ENCODE measurements around the gene ZNF217.
"Not testable (repeated sequence)": the region's sequence is repeated elsewhere in the genome, so short reads cannot be mapped to it uniquely, and the experiment has no call there.

ZNF217 gene

DNA sequence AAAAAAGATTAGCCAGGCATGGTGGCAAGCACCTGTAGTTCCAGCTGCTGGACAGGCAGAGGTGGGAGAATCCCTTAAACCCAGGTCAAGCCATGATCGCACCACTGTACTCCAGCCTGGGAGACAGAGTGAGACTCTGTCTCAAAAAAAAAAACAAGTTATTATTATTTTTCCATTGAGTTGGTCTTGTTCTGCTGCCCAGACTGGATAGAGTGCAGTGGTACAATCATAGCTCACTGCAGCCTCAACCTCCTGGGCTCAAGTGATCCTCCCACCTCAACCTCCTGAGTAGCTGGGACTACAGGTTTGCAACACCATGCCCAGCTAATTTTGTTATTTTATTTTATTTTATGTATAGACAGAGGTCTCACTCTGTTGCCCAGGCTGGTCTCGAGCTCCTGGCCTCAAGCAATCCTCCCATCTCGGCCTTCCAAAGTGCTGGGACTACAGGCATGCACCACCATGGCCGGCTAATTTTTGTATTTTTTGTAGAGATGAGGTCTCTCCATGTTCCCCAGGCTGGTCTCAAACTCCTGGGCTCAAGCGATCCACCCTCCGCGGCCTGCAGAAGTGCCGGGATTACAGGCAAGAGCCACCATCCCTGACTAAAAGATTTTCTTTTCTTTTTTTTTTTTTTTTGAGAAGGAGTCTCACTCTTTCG lies 31.4 kb downstream of the ZNF217 start:
- not testable (repeated sequence) for DNase-seq

DNA sequence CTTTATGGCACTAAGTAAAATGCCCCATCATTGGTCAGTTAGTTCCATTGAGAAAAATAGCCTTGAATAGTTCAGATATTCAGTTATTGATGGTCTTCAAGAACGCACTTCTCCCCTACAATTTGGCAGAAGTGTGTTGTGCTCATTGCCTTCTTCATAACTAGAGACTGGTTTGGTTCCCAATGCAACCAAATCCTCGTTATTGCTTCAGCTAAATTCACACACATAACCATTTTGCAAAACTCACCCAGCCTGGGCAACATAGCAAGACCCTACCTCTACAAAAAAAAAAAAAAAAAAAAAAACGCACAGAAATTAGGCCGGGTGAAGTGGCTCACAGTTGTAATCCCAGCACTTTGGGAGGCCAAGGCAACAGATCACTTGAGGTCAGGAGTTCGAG lies 32.1 kb downstream of the ZNF217 start:
- DNase-seq, result no peak

- no peak for DNase-seq
These were observed 33.8 kb downstream of the ZNF217 start for GRCh38 chr20:53559816-53560215.

- DNase-seq, result no peak
These were observed 36.5 kb downstream of the ZNF217 start for GRCh38 chr20:53557130-53557529.

- DNase-seq, result no peak
These were observed 37.3 kb downstream of the ZNF217 start for GRCh38 chr20:53556267-53556897.

DNA sequence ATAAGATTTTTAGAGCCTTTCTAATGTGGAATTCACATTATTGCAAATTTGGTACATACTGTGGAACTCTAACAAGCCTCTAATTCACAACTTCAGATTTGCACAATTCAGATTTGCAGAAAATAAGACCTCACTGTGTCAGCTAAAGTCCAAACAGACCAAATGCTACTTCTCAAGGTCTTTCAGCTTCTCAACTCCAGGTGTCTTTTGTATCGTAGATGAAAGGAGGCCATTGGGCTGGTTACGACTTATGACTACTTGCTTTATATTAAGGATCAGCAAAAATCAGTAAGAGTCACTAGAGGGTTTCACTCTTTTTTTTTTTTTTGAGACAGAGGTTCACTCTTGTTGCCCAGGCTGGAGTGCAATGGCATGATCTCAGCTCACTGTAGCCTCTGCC lies 37.8 kb downstream of the ZNF217 start:
- DNase-seq, result no peak

- no peak for DNase-seq
These were observed 38.6 kb downstream of the ZNF217 start for GRCh38 chr20:53555081-53555480.

- DNase-seq, result not testable (repeated sequence)
These were observed 41.1 kb downstream of the ZNF217 start for GRCh38 chr20:53552572-53552893.

DNA sequence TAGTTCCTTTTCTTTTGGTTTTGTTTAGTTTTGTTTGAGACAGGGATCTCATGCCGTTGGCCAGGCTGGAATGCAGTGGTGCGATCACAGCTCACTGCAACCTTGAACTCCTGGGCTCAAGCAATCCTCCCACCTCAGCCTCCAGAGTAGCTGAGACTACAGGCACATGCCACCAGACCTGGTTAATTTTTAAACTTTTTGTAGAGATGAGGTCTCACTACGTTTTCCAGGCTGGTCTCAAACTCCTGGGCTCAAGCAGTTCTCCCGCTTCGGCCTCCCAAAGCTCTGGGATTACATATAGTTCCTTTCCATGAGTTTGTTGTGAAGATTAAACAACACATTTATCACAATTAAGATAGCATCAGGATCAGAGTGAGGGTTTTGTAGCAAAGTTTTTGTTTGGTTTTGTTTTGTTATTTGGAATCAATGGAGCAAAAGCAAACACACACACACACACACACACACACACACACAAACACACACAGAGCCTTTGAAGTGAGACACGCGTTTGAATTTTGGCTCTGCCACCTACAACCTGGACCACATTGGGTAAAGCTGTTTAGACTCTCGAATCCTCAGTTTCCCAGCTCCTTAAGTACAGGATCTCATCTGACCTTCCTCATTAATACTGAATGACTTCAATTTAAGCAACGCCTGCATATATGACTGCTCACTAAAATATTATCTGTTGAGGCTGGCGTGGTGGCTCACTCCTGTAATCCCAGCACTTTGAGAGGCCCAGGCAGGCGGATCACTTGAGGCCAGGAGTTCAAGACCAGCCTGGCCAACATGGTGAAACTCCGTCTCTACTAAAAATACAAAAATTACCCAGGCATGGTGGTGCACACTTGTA lies 41.7 kb downstream of the ZNF217 start:
- not testable (repeated sequence) for DNase-seq

- no peak for DNase-seq
These were observed 43.1 kb downstream of the ZNF217 start for GRCh38 chr20:53550280-53551187.

GRCh38 chr20:53547664-53548239 lies 45.9 kb downstream of the ZNF217 start:
- DNase-seq, result peak; percentile 74

- no peak for DNase-seq
These were observed 54.1 kb downstream of the ZNF217 start for GRCh38 chr20:53539516-53539915.

DNA sequence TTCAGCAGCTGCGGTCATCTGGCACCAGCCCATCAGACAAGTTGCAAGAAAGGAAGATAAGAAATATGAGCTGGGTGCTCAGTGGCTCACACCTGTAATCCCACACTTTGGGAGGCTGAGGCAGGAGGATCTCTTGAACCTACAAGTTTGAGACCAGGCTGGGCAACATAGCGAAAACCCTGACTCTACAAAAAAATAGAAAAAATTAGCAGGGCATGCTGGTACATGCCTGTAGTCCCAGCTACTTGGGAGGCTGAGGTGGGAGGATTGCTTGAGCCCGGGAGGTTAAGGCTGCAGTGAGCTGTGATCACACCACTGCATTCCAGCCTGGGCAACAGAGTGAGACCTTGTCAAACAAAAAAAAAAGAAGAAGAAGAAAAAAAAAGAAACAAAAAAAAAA lies 57.3 kb downstream of the ZNF217 start:
- DNase-seq, result not testable (repeated sequence)

DNA sequence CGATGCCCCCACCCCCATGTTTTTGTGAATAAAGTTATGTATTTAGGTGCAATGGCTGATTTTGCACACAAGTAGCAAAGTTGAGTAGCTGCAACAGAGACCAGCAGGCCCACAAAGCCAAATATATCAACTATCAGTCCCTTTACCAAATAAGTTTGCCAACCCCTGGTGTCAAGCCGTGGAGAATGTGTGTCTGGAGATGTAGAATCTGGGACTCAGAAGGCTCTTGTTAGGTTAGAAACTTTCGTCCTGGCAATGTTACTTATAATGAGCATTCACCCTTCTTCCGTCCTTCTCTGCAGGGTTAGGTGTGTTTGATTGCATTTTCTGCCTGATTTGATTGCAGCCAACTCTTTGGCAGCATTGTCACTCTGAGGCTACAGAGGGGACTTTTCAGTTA lies 57.8 kb downstream of the ZNF217 start:
- no peak for DNase-seq

DNA sequence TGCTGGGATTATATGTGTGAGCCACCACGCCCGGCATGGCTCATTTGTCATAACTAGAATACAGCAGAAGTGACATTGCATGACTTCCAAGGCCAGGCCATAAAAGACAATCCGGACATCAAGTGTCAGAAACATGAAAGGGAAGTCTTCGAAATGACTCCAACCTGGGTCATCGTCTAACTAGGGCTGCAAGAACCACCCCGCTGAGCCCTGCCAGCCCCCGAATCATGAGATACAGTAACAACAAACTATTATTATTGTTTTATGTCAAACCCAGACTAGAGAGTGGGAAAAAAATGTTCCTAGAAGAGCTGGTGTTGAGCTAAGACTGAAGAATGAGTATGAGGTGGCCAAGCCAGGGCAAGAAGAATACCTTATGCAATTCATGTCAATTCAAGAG lies 59.6 kb downstream of the ZNF217 start:
- DNase-seq, result no peak

DNA sequence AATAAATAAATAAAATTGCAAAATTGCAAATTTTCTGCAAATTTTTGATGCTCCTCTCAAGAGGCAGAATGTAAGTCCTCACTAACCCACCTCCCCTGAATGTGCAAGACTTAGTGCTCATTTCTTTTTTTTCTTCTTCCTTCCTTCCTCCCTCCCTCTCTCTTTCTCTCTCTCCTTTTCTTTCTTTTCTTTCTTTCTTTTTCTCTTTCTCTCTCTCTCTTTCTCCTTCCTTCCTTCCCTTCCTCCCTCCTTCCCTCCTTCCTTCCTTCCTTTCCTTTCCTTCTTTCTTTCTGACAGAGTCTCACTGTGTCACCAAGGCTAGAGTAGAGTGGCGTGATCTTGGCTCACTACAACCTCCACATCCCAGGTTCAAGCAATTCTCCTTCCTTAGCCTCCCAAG lies 60.1 kb downstream of the ZNF217 start:
- DNase-seq, result no peak

- DNase-seq, result not testable (repeated sequence)
These were observed 60.9 kb downstream of the ZNF217 start for GRCh38 chr20:53532654-53533312.

- DNase-seq, result no peak
These were observed 63.2 kb downstream of the ZNF217 start for GRCh38 chr20:53530440-53530839.

DNA sequence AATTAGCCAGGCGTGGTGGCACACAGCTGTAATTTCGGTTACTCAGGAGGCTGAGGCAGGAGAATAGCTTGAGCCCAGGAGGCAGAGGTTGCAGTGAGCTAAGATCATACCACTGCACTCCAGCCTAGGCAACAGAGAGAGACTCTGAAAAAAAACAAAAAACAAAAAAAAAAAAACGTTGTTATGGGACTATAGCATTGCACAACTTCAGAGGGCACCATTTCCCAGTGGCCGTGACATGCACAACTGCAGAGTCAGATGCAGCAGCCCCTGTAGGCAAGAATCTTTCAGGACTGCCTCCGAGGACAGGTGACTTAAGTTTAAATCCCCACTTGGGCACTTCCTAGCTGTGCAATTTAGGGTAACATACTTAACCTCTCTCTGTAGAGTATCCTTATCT lies 64.0 kb downstream of the ZNF217 start:
- no peak for DNase-seq

GRCh38 chr20:53527196-53527595 lies 66.4 kb downstream of the ZNF217 start:
- no peak for DNase-seq

- DNase-seq, result no peak
These were observed 68.9 kb downstream of the ZNF217 start for GRCh38 chr20:53524589-53525312.
